Measurements from ENCODE around the gene HES7.

DNA sequence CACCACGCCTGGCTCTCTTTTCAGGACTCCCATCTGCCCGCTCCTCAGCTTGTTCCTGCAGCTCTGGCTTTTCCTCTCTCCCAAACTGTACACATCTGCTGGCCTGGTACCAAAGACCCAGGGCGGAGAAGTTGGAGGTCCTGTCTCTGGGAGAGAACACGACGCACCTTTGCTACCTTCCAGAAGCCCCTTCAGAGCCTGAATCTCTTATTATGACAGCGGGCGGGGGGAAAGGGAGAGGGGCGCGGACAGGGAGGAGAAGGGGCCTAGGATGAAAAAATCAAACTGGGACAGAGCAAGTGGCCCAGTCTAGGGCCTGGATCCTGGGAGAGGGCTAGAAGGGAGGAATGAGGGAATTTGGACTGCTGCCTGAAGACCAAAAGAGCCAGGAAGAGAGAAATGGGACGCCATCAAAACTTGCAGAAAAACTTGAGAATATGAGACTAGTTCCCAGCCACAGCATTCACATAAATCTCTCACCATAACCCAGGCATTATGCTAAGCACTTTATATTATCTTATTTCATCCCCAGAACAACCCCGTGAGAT lies 30.8 kb upstream of the HES7 start:
- TF ChIP-seq CTCF (IDR thresholded peaks at IDR 0.05) = peak in 1 of 3 donors; percentile 5
- TF ChIP-seq POLR2A (IDR thresholded peaks at IDR 0.05) = peak; percentile 52

All from ovary (tissue), 3 donors.